A673 (cell line): ENCODE measurements around the gene CTIF. TPM values are rescaled to one million over a fixed set of nuclear protein-coding genes. Genes with fewer than 3 reads are reported as not detected.

Experiments used
- BruUV-seq: library from RNA; stranded (reverse); fragments of 400-500 nt; replicated peaks from 2 replicates; lab custom pipeline; 2021; lab: Mats Ljungman, UMichigan
- CTCF ChIA-PET: fragments of 300-600 bp; sonication (Branson Sonifier 250); formaldehyde crosslinking; loops from one replicate; lab custom pipeline; 2022; ENCODE audit warnings: antibody characterized with exemption; lab: Charles Lee
- POLR2A ChIA-PET: fragments of 300-600 bp; sonication (Branson Sonifier 250); formaldehyde crosslinking; loops from one replicate; lab custom pipeline; 2022; ENCODE audit warnings: antibody characterized with exemption; ENCODE audit not compliant: low non-redundant PET; lab: Charles Lee
- DNase-seq: peaks from one replicate; pipeline ENCODE4 v3.0.0-alpha.2; 2015; ENCODE audit warnings: low spot score
- H3K27ac ChIP-seq: fragments of 200-600 bp; sonication (generic); 2 replicates; pipeline ENCODE4 v1.5.1; 2016; ENCODE audit warnings: mixed run types, low read depth, mild to moderate bottlenecking, mixed read lengths, antibody characterized with exemption, low read length; ENCODE audit not compliant: poor library complexity, severe bottlenecking
- H3K27me3 ChIP-seq: fragments of 200-600 bp; sonication (generic); replicated peaks from 2 replicates; pipeline ENCODE4 v1.6.1; 2017; ENCODE audit warnings: mixed run types, low read depth, mild to moderate bottlenecking, mixed read lengths, antibody characterized with exemption, low read length; ENCODE audit not compliant: insufficient read depth, poor library complexity
- H3K36me3 ChIP-seq: fragments of 200-600 bp; sonication (generic); 2 replicates; pipeline ENCODE4 v1.6.1; 2016; ENCODE audit warnings: mixed run types, mild to moderate bottlenecking, mixed read lengths, antibody characterized with exemption, low read length; ENCODE audit not compliant: insufficient read depth, poor library complexity, severe bottlenecking
- H3K4me1 ChIP-seq: fragments of 200-600 bp; sonication (generic); 2 replicates; pipeline ENCODE4 v1.6.1; 2017; ENCODE audit warnings: mixed run types, mild to moderate bottlenecking, mixed read lengths, antibody characterized with exemption, low read length; ENCODE audit not compliant: insufficient read depth, poor library complexity, severe bottlenecking
- H3K4me3 ChIP-seq: fragments of 200-600 bp; sonication (generic); 2 replicates; pipeline ENCODE4 v1.5.1; 2016; ENCODE audit warnings: low read depth, mixed run types, mild to moderate bottlenecking, mixed read lengths, low read length; ENCODE audit not compliant: poor library complexity, severe bottlenecking
- H3K9me3 ChIP-seq: fragments of 200-600 bp; sonication (generic); 2 replicates; pipeline ENCODE4 v1.6.1; 2016; ENCODE audit warnings: mixed run types, low read depth, mild to moderate bottlenecking, mixed read lengths, antibody characterized with exemption, low read length; ENCODE audit not compliant: poor library complexity, severe bottlenecking
- CTCF ChIP-seq: fragments of 300-800, 200-600 bp; sonication (generic); conservative IDR thresholded peaks from 2 replicates; pipeline ENCODE4 v1.5.1; 2017; ENCODE audit warnings: low read depth, mild to moderate bottlenecking, antibody characterized with exemption, low read length, moderate library complexity, mixed read lengths
- EZH2 ChIP-seq: fragments of 200-600 bp; sonication (generic); IDR thresholded peaks from 2 replicates; pipeline ENCODE4 v1.6.1; 2017; ENCODE audit warnings: borderline replicate concordance, low read depth, mild to moderate bottlenecking, mixed read lengths, antibody characterized with exemption, low read length; ENCODE audit not compliant: poor library complexity, severe bottlenecking
- intact Hi-C: fragments of 100-400 bp; cut with micrococcal nuclease; formaldehyde crosslinking; loops from one replicate; pipeline ENCODE4 v1.10.0; 2022; ENCODE audit not compliant: unreplicated experiment
- total RNA-seq: library from RNA; stranded (reverse); gene quantifications from 2 replicates; pipeline ENCODE4 v1.2.3, GENCODE V29; 2021

CTIF gene
- total RNA-seq, 1 experiment from 2014 or later = 23.5 TPM

DNA sequence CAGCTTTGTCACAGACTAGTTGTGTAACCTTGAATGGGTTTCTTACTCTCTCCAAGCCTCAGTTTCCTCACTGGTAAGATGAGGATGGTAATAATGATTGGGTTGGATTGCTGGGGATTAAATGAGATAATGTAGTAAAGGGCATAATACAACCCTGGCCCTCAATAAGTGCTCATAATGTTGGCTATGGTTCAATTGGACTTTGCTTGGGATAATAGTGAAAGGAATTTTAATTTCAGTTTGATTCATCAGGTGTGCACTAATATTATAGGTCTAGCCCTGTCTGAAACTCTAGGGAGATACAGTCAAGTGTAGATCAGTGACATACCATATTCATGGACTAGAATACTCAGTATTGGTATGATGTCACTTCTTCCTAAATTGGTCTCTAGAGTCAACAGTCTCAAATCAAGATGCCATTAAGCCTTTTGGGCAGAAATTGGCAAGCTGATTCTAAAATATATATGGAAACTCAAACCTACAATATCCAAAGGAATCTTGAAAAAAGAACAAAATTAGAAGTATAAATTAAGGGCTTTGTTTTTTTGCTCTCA is 250.5 kb downstream of the CTIF start:
- Histone ChIP-seq H3K4me3 (no peak overlapping the region), H3K4me1 (peaks cover 6% of the 10 kb centered on the region), H3K9me3 (no peaks in the 10 kb centered on the region), H3K27ac (no peak overlapping the region), H3K27me3 (no peaks in the 10 kb centered on the region), H3K36me3 (no peaks in the 10 kb centered on the region)
- no TSS peak for BruUV-seq
- intact Hi-C loops = no loop called here
- ChIA-PET POLR2A (no interaction called here), CTCF (no interaction called here)
- no peak for TF ChIP-seq EZH2
- no peak for DNase-seq

- Histone ChIP-seq H3K36me3 (no peaks in the 10 kb centered on the region), H3K27ac (no peak overlapping the region), H3K4me3 (no peak overlapping the region), H3K27me3 (no peaks in the 10 kb centered on the region), H3K9me3 (no peaks in the 10 kb centered on the region), H3K4me1 (peaks cover 6% of the 10 kb centered on the region)
- no peak for DNase-seq
- BruUV-seq = no TSS peak
- ChIA-PET POLR2A (no interaction called here), CTCF (no interaction called here)
- intact Hi-C loops = no loop called here
- TF ChIP-seq EZH2 (no peak), CTCF (no peak)
Measured at GRCh38 chr18:48790226-48790863, 251.5 kb downstream of the CTIF start.

DNA sequence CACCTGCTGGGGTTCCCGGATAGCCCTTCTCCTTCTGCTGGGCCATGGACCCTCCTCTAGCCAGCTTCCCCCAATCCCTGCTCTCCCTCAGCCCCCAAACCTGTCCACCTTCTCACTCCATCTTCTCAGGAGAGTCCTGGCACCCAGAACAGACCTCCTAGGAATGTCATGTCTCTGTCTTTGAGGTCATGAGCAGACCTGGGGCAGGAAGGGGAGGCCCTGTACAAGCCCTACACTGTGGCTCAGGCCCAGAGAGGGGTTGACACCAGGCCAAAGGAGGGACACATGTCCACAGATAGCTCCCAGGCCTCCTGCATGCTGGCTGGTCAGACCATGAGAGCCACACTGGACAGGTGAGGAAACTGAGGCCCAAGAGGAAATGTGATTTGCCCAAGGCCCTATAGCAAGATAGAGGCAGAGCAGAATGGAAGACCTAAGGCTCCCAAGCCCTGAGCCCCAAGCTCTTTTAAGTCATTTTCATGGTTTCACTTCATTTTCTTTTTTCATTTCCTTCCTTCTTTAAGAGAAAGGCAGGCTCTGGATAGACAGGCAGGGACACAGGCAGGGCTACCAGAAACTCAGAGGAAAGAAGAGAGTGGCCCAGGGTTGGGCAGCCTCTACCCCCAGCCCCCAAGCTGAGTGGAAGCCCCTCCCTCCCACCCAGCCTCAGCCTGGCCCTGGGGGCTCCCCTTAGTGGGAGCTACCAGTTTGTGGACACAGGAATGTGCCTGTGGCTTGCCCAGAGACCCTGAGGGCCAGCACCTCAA is 252.2 kb downstream of the CTIF start:
- BruUV-seq = no TSS peak
- H3K27me3 ChIP-seq = no peaks in the 10 kb centered on the region
- ChIA-PET CTCF (no interaction called here), POLR2A (no interaction called here)
- no peak for TF ChIP-seq EZH2
- no peak for TF ChIP-seq CTCF
- no peak for DNase-seq
- H3K36me3 ChIP-seq = no peaks in the 10 kb centered on the region
- no peak overlapping the region for H3K27ac ChIP-seq
- intact Hi-C loops = no loop called here
- H3K9me3 ChIP-seq = no peaks in the 10 kb centered on the region
- H3K4me1 ChIP-seq = peaks cover 6% of the 10 kb centered on the region
- H3K4me3 ChIP-seq = no peak overlapping the region
